Measurements from ENCODE around the gene SLC36A1.

The SLC36A1 gene

DNA sequence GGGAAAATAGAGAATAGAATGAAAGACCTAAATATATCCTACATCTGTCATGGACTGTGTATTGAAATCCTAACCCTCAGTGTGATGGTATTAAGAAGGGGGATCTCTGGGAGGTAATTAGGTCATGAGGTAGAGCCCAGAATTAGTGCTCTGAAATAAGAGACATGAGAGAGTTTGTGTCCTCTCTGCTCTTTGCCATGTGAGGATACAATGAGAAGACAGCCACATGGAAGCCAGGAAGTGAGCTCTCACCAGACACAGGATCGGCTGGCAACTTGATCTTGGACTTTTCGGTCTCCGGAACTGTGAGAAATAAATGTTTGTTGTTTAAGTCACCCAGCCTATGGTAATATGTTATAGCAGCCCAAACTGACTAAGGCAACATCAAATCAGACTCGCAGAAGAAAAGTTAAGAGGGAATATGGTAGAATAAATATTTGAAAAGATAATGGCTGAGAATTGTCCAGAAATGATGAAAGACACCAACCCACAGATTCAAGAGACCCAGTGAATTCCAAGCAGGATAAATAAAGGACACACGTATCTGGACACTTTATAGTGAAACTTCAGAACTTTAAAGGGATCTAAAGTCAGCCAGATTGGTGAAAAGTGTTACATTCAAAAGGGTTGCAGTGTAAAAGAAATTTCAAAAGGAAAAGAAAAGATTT, 12.7 kb upstream of the SLC36A1 start:
- no peak for DNase-seq (ENCODE audit: insufficient read length, low spot score)
- no peak for FAIRE-seq

DNA sequence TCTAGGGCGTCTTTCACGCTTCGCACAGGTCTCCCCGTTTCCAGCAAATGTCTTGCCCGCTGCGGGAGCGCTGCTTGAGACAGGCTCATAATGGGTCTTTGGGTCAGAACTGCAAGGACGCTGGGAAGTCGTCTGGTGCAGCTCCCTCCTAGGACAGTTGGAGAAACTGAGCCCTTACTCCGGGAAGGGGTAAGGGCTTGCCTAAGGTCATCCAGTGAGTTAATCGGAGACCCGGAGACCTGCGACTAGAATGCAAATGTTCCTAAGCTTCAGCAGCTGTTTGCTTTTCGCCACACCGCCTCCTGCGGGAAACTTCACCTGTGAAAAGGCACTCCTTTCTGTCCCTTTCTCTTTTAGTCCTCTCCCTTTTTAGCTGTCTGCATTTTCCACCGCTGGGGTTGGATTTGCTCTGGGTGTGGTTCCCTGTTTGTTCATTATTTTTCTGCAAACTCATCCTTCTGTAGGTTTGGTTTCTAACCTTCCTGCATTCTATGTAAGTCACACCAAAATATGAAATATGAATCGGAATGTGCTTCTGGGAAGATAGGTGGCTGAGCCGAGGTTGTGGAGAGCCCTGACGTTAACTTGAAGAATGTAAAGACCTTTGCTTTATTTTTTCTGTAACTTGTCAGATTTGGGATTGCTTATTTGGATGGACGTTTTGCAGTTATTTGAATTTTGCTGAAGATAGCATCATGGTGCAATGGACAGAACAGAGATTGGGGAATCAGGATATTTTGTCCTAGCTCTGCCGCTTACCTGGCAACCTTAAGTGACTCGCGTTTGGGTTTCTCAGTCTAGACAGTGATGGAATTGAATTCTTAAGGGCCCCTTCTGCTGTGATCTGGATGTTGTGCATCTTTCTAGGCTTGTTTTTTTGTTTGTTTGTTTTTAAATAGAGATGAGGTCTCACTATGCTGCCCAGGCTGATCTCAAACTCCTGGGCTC, 909 bp downstream of the SLC36A1 start:
- no peak for DNase-seq (ENCODE audit: insufficient read length, low spot score)
- TF ChIP-seq, protein P1, sequence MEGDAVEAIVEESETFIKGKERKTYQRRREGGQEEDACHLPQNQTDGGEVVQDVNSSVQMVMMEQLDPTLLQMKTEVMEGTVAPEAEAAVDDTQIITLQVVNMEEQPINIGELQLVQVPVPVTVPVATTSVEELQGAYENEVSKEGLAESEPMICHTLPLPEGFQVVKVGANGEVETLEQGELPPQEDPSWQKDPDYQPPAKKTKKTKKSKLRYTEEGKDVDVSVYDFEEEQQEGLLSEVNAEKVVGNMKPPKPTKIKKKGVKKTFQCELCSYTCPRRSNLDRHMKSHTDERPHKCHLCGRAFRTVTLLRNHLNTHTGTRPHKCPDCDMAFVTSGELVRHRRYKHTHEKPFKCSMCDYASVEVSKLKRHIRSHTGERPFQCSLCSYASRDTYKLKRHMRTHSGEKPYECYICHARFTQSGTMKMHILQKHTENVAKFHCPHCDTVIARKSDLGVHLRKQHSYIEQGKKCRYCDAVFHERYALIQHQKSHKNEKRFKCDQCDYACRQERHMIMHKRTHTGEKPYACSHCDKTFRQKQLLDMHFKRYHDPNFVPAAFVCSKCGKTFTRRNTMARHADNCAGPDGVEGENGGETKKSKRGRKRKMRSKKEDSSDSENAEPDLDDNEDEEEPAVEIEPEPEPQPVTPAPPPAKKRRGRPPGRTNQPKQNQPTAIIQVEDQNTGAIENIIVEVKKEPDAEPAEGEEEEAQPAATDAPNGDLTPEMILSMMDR (IDR thresholded peaks at IDR 0.05; ENCODE audit: insufficient read depth, missing control alignments), result no peak
- FAIRE-seq, result no peak

More for the DNA sequence above, 12.7 kb upstream of the SLC36A1 start:
- TF ChIP-seq, protein P1 (IDR thresholded peaks at IDR 0.05; ENCODE audit: insufficient read depth, missing control alignments), result no peak

DNA sequence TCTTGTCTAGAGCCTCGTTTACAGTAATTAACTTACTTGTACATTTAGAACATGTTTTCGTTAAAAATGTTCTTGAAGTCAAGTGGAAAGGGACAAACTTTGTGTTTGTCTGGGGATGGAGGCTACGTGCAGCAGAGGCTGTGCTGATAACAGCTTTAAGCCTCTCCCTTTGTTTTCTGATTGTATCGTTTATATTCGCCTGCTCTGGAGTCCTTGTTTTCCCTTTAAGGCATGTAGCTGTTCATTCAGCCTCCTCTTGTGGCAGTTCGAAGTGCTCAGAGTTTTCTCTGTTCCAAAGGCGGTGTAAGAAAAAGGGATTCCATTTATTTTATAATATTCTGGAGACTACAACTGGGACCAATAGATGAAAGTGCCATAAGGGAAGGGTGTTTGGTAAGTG, 1.9 kb downstream of the SLC36A1 start:
- TF ChIP-seq, protein P1 (IDR thresholded peaks at IDR 0.05; ENCODE audit: insufficient read depth, missing control alignments), result no peak
- no peak for DNase-seq (ENCODE audit: insufficient read length, low spot score)
- no peak for FAIRE-seq

DNA sequence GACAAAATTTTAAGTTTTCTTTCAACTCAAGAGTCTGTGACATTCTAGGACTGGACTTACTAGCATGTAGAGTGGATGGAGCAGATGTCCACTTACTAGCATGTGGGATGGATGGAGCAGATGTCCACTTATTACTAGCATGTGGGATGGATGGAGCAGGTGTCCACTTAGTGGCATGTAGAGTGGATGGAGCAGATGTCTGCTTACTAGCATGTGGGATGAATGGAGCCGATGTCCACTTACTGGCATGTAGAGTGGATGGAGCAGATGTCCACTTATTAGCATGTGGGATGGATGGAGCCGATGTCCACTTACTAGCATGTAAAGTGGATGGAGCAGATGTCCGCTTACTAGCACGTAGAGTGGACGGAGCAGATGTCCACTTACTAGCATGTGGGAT, 2.4 kb downstream of the SLC36A1 start:
- FAIRE-seq (no peak), DNase-seq (ENCODE audit: insufficient read length, low spot score) (no peak)

DNA sequence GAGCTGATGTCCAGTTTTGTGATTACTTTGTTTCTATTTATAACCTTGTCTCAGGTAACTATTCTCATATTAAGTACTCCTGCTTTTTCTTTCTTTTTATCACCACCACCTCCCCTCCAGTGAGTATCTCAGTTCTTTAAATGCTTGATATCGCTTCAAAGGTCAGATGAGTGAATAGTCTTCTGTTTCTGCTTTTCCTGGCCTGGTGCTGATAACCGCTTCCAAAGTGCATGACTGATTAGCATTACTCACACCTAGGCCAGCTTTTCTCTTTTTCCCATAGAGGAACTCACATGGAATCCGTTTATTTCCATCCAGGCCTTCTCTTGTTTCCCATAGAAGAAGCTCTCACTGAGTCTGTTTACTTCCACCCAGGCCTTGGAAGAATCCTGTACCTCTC, 3.2 kb downstream of the SLC36A1 start:
- no peak for DNase-seq (ENCODE audit: insufficient read length, low spot score)
- TF ChIP-seq, protein P1 (IDR thresholded peaks at IDR 0.05; ENCODE audit: insufficient read depth, missing control alignments), result no peak
- FAIRE-seq, result no peak

More for the DNA sequence above, 2.4 kb downstream of the SLC36A1 start:
- TF ChIP-seq, protein P1 (IDR thresholded peaks at IDR 0.05; ENCODE audit: insufficient read depth, missing control alignments), result no peak

DNA sequence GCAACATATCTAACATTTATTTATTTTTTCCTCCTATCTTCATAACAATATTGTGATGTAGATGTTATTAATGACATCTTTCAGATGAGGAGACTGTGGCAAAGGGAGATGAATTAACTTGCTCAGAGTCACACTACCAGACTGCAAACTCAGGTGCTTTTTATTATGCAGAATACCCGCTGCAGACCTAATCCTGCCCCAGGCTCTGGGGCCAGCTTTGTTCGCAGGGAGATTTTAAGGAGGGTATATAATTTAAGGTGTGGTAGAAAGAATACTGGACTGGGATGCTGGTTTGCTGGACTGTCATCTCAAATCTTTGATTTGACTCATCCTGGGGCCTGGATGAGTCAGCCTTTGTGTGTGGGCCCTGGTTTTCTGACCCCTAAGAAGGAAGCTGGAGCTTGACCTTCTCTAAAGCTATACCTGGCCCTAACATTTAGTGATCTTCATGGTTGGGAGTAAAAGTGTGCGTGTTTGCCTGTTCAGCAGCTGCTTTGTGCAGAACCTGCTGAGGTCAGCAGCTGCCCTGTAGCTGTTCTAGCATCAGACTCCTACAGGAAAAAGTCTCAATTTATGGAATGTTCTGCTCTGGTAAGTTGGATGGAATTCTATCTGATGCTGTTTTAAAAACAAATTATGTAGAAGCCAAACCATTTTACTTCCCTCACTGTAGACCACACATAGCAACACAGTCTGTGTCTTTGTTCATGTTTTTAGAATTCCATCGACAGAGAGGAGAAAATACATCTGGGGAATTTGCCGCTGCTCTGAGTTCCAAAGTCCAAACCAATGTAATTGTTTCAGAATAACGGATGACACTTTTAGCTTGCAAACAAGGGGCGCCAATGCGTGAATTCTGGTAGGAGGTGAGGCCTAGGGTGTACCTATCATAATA, 4.5 kb downstream of the SLC36A1 start:
- no peak for DNase-seq (ENCODE audit: insufficient read length, low spot score)
- TF ChIP-seq, protein P1 (IDR thresholded peaks at IDR 0.05; ENCODE audit: insufficient read depth, missing control alignments), result no peak
- FAIRE-seq, result no peak
